Cardiac muscle cell (in vitro differentiated cells and primary cell): ENCODE data around the gene KIF2C. TPM values are rescaled to one million over a fixed set of nuclear protein-coding genes. Genes with fewer than 3 reads are reported as not detected.
"Not testable (repeated sequence)": the region's sequence is repeated elsewhere in the genome, so short reads cannot be mapped to it uniquely, and the experiment has no call there.

ENCODE experiments used
- DNase-seq, 2 donors: peaks; one replicate each; pipeline versions ENCODE4 v3.0.0 to v3.0.0-alpha.2; 2010 to 2017; ENCODE audit warnings: low read depth in 1 of 2, low spot score in 1 of 2
- H3K27ac ChIP-seq: fragments of 200-600 bp; sonication (generic); 2 replicates; pipeline ENCODE4 v1.5.1; 2016
- H3K27me3 ChIP-seq: fragments of 200-600 bp; sonication (generic); 2 replicates; pipeline ENCODE4 v1.6.0; 2016; ENCODE audit warnings: control low read depth
- H3K36me3 ChIP-seq: fragments of 200-600 bp; sonication (generic); 2 replicates; pipeline ENCODE4 v1.5.1; 2016; ENCODE audit warnings: control low read depth
- H3K4me1 ChIP-seq: fragments of 200-600 bp; sonication (generic); 2 replicates; pipeline ENCODE4 v1.8.1; 2017; ENCODE audit warnings: low read depth, mild to moderate bottlenecking, mixed run types
- H3K4me3 ChIP-seq: fragments of 200-600 bp; sonication (generic); 2 replicates; pipeline ENCODE4 v1.5.1; 2016; ENCODE audit warnings: mild to moderate bottlenecking
- H3K9me3 ChIP-seq: fragments of 200-600 bp; sonication (generic); 2 replicates; pipeline ENCODE4 v1.5.1; 2017; ENCODE audit warnings: low read depth, mild to moderate bottlenecking, control low read depth
- polyA plus RNA-seq: library from polyadenylated mRNA; unstranded; fragments of >200 nt; fragmentation: Nextera tagmentation; extraction: Ambion mirVana; gene quantifications from 2 replicates; pipeline ENCODE4 v1.2.1, GENCODE V29; 2016
- total RNA-seq: library from RNA; depleted of rRNA; stranded (reverse); fragments of >200 nt; gene quantifications from 2 replicates; pipeline ENCODE4 v1.2.3, GENCODE V29; 2016
- TF ChIP-seq, protein P1 (sequence below): IDR thresholded peaks from 2 replicates; pipeline ENCODE4 v1.5.1; 2012; ENCODE audit warnings: low read depth, mild to moderate bottlenecking, low read length

The KIF2C gene
- total and polyA plus RNA-seq, 2 experiments from 2014 or later: 10.0 to 80.8 TPM

DNA sequence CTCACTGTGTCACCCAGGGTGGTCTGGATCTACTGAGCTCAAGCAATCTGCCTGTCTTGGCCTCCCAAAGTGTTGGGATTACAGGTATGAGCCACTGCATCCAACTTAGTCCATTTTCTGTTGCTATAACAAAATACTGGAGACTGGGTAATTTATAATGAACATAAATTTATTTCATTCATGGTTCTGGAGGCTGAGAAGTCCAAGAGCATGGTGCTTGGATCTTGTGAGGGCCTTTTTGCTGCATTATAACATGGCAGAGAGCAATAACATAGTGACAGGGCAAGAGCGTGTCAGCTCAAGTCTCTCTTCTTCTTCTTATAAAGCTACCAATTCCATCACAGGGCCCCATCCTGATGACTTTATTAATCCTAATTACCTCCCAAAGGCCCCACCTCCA lies 3.6 kb upstream of the KIF2C start:
- TF ChIP-seq, protein P1, sequence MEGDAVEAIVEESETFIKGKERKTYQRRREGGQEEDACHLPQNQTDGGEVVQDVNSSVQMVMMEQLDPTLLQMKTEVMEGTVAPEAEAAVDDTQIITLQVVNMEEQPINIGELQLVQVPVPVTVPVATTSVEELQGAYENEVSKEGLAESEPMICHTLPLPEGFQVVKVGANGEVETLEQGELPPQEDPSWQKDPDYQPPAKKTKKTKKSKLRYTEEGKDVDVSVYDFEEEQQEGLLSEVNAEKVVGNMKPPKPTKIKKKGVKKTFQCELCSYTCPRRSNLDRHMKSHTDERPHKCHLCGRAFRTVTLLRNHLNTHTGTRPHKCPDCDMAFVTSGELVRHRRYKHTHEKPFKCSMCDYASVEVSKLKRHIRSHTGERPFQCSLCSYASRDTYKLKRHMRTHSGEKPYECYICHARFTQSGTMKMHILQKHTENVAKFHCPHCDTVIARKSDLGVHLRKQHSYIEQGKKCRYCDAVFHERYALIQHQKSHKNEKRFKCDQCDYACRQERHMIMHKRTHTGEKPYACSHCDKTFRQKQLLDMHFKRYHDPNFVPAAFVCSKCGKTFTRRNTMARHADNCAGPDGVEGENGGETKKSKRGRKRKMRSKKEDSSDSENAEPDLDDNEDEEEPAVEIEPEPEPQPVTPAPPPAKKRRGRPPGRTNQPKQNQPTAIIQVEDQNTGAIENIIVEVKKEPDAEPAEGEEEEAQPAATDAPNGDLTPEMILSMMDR: no peak
- Histone ChIP-seq H3K27me3 (no peaks in the 10 kb centered on the region), H3K9me3 (no peaks in the 10 kb centered on the region), H3K36me3 (no peaks in the 10 kb centered on the region), H3K4me3 (no peak overlapping the region), H3K4me1 (no peaks in the 10 kb centered on the region), H3K27ac (no peak overlapping the region)
- DNase-seq: no peak

DNA sequence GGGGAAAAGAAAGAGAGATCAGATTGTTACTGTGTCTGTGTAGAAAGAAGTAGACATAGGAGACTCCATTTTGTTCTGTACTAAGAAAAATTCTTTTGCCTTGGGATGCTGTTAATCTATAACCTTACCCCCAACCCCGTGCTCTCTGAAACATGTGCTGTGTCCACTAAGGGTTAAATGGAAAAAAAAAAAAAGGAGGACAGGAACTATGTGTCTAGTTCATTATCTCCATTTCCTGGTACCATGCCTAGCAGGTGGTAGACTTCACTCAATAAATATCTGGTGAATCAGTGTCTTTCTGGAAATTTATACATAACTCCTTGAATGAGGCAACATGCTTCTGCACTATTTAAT lies 707 bp upstream of the KIF2C start:
- H3K4me1 ChIP-seq, H3K27me3 ChIP-seq, H3K9me3 ChIP-seq, DNase-seq, H3K36me3 ChIP-seq: not testable (repeated sequence)
- Histone ChIP-seq H3K27ac (peak overlapping the region; percentile 80), H3K4me3 (peak overlapping the region; percentile 67)

DNA sequence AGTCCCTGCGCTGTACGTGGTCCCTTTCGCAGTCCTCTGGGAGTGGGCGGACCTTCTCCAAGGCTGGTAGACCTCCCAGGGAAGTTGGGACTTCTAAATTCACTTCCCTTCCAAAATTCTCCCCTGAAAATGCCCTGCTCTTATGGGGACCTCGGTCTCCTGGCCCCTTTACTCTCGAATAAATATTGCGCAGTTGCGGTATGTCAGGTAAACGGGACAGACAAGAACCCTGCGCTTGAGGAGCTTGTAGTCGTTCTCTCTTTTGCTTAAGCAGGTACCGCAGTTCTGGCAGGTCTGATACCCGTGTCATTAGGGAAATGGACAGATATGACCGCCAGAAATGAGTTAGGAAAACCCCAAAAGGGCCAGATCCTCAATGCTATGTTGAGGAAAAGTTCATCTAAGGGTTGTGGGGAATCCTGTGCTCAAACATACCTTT lies 561 bp downstream of the KIF2C start:
- H3K4me3 ChIP-seq: peak overlapping the region; percentile 67
- no peaks in the 10 kb centered on the region for H3K4me1 ChIP-seq
- TF ChIP-seq, protein P1: no peak
- no peaks in the 10 kb centered on the region for H3K36me3 ChIP-seq
- DNase-seq: no peak
- peak overlapping the region; percentile 63 for H3K27ac ChIP-seq
- no peaks in the 10 kb centered on the region for H3K27me3 ChIP-seq
- no peaks in the 10 kb centered on the region for H3K9me3 ChIP-seq

DNA sequence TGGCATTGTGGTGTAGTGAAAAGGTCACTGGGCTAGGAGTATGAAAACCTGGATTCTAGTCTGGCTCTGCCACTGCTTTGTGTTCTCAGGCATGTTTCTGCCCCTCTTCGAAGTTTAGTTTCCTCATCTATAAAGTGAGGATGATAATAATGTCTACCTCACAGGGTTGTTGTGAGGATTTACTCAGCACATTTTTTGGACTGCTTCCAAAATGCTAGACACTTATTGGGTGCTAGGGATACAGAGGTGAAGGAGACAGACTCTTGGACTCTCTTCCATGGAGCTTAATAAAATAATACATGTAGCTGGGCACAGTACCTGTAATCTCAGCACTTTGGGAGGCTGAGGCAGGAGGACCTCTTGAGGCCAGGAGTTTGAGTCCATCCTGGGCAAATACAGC lies 3.6 kb downstream of the KIF2C start:
- no peak overlapping the region for H3K27ac ChIP-seq
- DNase-seq: no peak
- TF ChIP-seq, protein P1: no peak

DNA sequence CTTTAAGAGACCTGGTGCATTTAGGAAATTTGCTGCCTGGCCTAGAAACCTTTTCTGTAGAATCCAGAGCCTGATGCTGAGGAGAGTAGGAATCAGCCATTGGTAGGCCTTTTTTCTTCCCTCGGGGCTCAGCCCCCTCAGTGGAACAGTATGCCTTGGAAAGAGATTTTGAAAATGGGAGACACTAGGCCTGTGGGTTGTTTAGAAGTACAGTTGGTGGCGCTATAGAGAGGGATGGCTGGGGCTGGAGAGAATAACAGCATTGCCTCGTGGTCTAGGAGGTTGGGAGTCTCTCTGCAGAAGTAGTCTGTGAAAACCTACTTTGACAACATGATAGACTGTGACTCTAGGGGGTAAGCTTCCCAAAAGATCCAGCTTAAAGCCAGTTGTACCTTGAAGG lies 8.2 kb downstream of the KIF2C start:
- Histone ChIP-seq H3K4me3 (no peak overlapping the region), H3K4me1 (no peaks in the 10 kb centered on the region), H3K27me3 (no peaks in the 10 kb centered on the region), H3K9me3 (no peaks in the 10 kb centered on the region), H3K36me3 (peaks cover 7% of the 10 kb centered on the region), H3K27ac (no peak overlapping the region)
- no peak for DNase-seq
- TF ChIP-seq, protein P1: no peak

More for the DNA sequence above, 3.6 kb downstream of the KIF2C start:
- Histone ChIP-seq H3K36me3 (peaks cover 3% of the 10 kb centered on the region), H3K4me3 (no peak overlapping the region), H3K9me3 (no peaks in the 10 kb centered on the region), H3K4me1 (no peaks in the 10 kb centered on the region), H3K27me3 (no peaks in the 10 kb centered on the region)

DNA sequence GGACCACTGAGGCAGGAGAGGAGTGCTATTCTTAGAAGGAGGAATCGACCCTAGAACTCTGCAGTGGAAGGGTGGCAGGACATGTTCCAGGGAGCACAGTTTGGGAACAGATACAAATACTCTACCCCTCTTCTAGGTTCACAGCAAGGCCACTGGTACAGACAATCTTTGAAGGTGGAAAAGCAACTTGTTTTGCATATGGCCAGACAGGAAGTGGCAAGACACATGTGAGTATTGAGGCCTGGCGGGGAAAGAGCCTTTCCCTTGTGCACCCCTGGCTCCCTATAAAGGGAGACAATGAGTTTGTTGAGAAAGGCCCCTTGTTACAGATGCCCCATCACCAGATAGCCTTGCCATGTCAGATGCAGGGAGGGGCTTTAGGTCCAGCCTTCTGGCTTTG lies 17.8 kb downstream of the KIF2C start:
- TF ChIP-seq, protein P1: no peak
- peaks cover 10% of the 10 kb centered on the region for H3K36me3 ChIP-seq
- H3K27me3 ChIP-seq: no peaks in the 10 kb centered on the region
- H3K9me3 ChIP-seq: no peaks in the 10 kb centered on the region
- no peak overlapping the region for H3K27ac ChIP-seq
- no peak overlapping the region for H3K4me3 ChIP-seq
- no peak for DNase-seq
- no peaks in the 10 kb centered on the region for H3K4me1 ChIP-seq
